Endothelial cell of umbilical vein (primary cell): ENCODE results near the gene SRSF6.
"Not testable (repeated sequence)": the region's sequence is repeated elsewhere in the genome, so short reads cannot be mapped to it uniquely, and the experiment has no call there.

Source experiments
- CTCF ChIP-seq, 2 donors: IDR thresholded peaks; 1 replicate in 1 of 2; 2 replicates in 1 of 2; pipeline ENCODE4 v1.5.1; 2011; ENCODE audit warnings: low read length in 2 of 2, mild to moderate bottlenecking in 2 of 2, moderate library complexity in 2 of 2, control low read depth in 1 of 2, inconsistent platforms in 1 of 2, low read depth in 1 of 2; ENCODE audit not compliant: insufficient read depth in 1 of 2; ENCODE audit errors: extremely low read depth in 1 of 2
- EZH2 ChIP-seq: IDR thresholded peaks from 2 replicates; pipeline ENCODE4 v1.6.1; 2012; ENCODE audit warnings: borderline replicate concordance, low read depth, mild to moderate bottlenecking, moderate library complexity, low read length, inconsistent platforms; ENCODE audit not compliant: severe bottlenecking
- JUN ChIP-seq: IDR thresholded peaks from 2 replicates; pipeline ENCODE4 v1.6.1; 2011; ENCODE audit warnings: borderline replicate concordance, low read depth; ENCODE audit not compliant: insufficient read length, insufficient read depth

- TF ChIP-seq CTCF (IDR thresholded peaks at IDR 0.05; ENCODE audit: extremely low read depth in 1 of 2, insufficient read depth in 1 of 2, low read depth in 1 of 2, low read length in 2 of 2); EZH2; JUN: not testable (repeated sequence)
Measured at GRCh38 chr20:43456252-43456651, 1.4 kb upstream of the SRSF6 start.
